Measurements from ENCODE around the gene SLC24A3.
A peak's percentile ranks its signal among the peaks of the same experiment; 100 is the strongest.

Gene SLC24A3

GRCh38 chr20:19269737-19270340, 57.4 kb downstream of the SLC24A3 start:
- DNase-seq (ENCODE audit: low read depth), result peak; percentile 67
- H3K4me3 ChIP-seq (ENCODE audit: low read length), result no peak overlapping the region
- no peak for TF ChIP-seq CTCF (conservative IDR thresholded peaks at IDR 0.05; ENCODE audit: low read length)

- H3K4me3 ChIP-seq (ENCODE audit: low read length), result no peak overlapping the region
- no peak for DNase-seq (ENCODE audit: low read depth)
- no peak for TF ChIP-seq CTCF (conservative IDR thresholded peaks at IDR 0.05; ENCODE audit: low read length)
Measured at GRCh38 chr20:19271879-19272651, 59.6 kb downstream of the SLC24A3 start.

GRCh38 chr20:19272976-19273654, 60.7 kb downstream of the SLC24A3 start:
- H3K4me3 ChIP-seq (ENCODE audit: low read length), result no peak overlapping the region
- no peak for DNase-seq (ENCODE audit: low read depth)
- no peak for TF ChIP-seq CTCF (conservative IDR thresholded peaks at IDR 0.05; ENCODE audit: low read length)

GRCh38 chr20:19274001-19274400, 61.6 kb downstream of the SLC24A3 start:
- no peak overlapping the region for H3K4me3 ChIP-seq (ENCODE audit: low read length)
- DNase-seq (ENCODE audit: low read depth), result no peak
- no peak for TF ChIP-seq CTCF (conservative IDR thresholded peaks at IDR 0.05; ENCODE audit: low read length)

GRCh38 chr20:19274412-19275015, 62.1 kb downstream of the SLC24A3 start:
- TF ChIP-seq CTCF (conservative IDR thresholded peaks at IDR 0.05; ENCODE audit: low read length), result no peak
- DNase-seq (ENCODE audit: low read depth), result no peak
- no peak overlapping the region for H3K4me3 ChIP-seq (ENCODE audit: low read length)

- H3K4me3 ChIP-seq (ENCODE audit: low read length), result no peak overlapping the region
- TF ChIP-seq CTCF (conservative IDR thresholded peaks at IDR 0.05; ENCODE audit: low read length), result no peak
- no peak for DNase-seq (ENCODE audit: low read depth)
Measured at GRCh38 chr20:19275038-19275629, 62.7 kb downstream of the SLC24A3 start.

Data from AG10803 (cell line).